Testis (tissue), 2 donors: ENCODE results near the gene GRM4.

Experiments
- CTCF ChIP-seq, 3 experiments: fragments of 450-650 bp in 2 of 3; fragments of 200-600 bp in 1 of 3; sonication (generic) in 1 of 3; IDR thresholded peaks; one replicate each; pipeline ENCODE4 v1.5.1; 2016 to 2019; ENCODE audit warnings: antibody characterized with exemption in 3 of 3, mild to moderate bottlenecking in 2 of 3, moderate library complexity in 1 of 3
- POLR2A ChIP-seq: fragments of 450-650 bp; IDR thresholded peaks from one replicate; pipeline ENCODE4 v1.6.1; 2017; ENCODE audit warnings: antibody characterized with exemption, mild to moderate bottlenecking, moderate library complexity

- no peak for TF ChIP-seq CTCF (IDR thresholded peaks at IDR 0.05)
- no peak for TF ChIP-seq POLR2A
Observed at GRCh38 chr6:34172961-34173775, 27.3 kb upstream of the GRM4 start.
